ENCODE measurements around the gene TRIM38.
"Not testable (repeated sequence)": the region's sequence is repeated elsewhere in the genome, so short reads cannot be mapped to it uniquely, and the experiment has no call there.

TRIM38 gene

DNA sequence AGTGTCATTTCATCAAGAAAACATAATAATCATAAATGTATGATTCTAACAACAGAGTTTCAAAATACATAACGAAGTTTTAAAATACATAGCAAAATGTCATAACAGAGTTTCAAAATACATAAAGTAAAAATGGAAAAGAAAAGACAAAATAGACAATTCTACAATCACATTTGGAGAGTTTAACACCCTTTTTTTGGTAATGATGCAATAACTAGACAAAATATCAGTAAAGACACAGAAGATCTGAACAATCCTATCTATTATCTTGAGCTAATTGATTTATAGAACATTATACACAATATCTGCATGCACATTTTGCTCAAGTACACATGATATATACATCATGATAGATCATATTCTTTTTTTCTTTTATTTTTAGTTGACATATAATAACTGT is 18.7 kb upstream of the TRIM38 start:
- DNase-seq (ENCODE audit: low read depth) = no peak

DNA sequence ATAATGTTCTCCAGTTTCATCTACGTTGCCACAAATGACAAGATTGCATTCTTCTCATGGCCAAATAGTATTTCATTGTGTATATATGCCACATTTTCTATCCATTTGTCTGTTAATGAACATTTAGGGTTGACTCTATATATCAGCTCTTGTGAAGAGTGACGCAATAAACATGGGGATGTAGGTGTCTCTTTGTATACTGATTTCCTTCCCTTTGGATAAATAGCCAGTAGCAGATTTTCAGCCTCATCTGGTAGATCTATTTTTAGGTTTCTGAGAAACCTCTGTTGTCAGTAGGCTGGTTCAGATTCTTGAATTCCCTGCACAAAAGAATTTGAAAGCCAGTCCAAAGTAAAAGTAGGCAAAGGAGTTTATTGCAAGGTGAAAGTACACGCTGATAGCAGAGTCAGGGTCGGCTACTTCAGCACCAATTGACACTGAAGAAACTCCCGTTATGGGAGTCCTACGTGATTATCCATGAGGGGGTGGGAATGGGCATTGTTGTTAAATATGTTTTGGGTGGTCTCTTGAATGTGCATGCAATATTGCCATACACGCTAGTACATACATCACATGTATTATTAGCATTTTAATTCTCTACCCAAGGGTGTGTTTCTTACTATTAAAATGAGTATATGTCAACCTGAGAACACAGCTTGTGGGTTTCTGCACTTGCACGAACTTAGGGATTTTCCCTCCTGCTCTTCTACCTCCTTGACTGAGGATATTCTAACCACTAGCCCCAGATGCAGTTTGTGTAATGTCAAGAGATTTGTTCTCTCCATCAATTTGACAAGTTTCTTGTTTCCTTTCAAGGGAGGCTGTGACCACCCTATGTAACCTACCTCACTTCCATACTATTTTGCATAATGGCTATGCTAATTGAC is 17.7 kb upstream of the TRIM38 start:
- DNase-seq (ENCODE audit: low read depth) = no peak

DNA sequence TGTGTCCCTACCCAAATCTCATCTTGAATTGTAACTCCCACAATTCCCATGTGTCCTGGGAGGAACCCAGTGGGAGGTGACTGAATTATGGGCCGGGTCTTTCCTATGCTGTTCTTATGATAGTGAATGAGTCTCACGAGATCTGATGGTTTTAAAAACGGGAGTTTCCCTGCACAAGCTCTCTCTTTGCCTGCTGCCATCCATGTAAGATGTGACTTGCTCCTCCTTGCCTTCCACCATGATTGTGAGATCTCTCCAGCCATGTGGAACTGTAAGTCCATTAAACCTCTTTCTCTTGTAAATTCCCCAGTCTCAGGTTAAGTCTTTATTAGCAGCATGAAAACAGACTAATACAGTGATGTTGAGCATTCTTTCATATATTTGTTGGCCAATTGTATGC is 16.9 kb upstream of the TRIM38 start:
- DNase-seq (ENCODE audit: low read depth) = not testable (repeated sequence)

DNA sequence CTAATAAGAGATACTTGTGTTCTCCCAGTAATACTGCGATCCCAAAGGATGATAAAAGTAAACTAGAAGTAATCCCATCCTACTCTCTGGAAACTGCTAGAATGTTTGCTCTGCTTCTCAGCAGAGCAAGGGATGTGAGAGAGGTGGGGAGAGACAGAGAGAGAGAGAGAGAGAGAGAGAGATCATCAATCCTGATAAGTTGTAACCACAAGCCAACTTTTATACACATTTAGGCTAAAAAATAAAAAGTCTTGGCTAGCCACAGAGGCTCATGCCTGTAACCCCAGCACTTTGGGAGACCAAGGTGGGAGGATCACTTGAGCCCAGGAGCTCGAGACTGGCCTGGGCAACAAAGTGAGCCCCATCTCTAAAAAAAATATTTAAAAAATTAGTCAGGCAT is 16.0 kb upstream of the TRIM38 start:
- DNase-seq (ENCODE audit: low read depth) = no peak

DNA sequence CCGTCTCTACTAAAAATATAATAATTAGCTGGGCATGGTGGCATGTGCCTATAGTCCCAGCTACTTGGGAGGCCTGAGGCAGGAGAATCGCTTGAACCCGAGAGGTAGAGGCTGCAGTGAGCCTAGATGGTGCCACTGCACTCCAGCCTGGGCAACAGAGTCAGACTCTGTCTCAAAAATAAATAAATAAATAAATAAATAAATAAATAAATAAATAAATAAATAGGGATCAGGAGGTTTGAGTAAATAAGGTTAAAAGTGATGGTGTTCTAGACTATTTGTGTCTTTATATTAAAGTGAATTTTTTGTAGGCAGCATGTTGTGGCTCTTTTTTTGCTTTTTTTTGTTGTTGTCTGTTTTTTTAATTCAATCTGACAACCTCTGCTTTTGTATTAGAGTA is 15.1 kb upstream of the TRIM38 start:
- DNase-seq (ENCODE audit: low read depth) = not testable (repeated sequence)

DNA sequence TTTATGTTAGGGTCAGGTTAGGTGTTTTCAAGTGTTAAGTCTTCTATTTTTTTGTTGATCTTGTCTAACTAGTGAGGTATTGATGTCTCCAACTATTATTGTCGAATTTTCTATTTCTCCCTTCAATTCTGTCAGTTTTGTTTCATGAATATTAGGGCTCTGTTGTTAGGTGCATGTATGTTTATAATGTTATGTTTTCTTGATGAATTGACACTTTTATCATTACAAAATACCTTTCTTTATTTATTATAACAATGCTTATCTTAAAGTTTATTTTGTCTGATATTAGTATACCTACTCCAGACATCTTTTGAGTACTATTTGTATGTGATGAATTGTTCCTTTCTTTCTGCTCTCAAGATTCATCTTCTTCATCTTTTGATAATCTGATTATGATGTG is 12.9 kb upstream of the TRIM38 start:
- no peak for DNase-seq (ENCODE audit: low read depth)

DNA sequence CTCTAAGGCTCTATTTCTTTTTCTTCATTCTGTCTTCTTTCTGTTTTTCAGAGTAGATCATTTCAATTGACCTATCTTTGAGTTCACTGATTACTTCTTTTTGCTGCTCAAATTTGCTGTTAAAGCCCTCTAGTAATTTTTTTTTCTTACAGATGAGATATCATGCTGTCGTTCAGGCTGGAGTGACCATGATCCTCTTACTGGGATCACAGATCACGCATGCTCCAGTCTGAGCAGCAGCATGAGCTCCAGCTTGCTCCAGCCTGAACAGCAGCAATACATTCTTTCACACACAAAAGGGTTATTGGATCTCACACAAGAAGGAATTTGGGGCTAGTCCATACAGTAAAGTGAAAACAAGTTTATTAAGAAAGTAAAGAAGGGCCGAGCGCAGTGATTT is 12.3 kb upstream of the TRIM38 start:
- DNase-seq (ENCODE audit: low read depth) = no peak

DNA sequence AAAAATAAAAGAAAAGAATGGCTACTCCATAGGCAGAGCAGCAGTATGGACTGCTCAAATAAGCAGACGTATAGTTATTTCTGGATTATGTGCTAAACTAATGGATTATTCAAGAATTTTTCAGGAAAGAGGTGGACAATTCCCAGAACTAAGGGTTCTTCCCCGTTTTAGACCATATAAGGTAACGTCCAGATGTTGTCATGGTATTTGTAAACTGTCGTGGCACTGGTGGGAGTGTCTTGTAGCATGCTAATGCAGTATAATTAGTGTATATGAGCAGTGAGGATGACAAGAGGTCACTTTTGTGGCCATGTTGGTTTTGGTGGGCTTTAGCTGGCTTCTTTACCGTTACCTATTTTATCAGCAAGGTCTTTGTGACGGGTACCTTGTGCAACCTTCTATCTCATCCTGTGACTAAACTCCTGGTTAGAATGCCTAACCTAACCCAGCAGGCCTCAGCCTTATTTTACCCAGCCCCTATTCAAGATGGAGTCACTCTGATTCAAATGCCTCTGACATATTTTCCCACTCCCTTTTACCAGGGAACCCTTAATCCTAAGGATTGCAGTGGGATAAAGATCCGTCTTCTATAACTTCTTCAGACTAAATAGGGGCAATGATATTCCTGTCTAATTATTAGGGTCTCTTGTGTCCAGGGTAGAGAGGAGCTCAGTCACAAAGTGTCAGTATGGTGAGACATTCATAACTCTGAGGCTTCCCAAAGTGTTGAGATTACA is 11.1 kb upstream of the TRIM38 start:
- DNase-seq (ENCODE audit: low read depth) = no peak

DNA sequence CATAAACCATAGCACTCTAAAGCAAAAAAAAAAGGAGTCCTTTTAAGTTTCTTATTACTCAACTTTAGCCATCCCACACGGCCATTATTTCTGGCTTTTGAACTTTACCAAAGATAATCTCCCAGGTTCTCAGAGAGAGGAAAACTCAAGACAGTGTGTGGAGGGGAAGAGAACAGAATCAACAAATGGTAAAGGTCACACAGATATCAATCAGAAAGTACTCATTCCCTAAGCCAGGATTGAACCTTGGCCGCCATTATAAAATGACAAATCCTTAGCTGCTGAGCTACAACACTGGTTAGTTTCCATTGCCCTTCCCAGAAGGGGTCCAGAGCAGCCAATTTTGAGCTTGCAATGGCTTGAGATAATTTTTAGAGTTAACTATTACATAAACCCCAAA is 10.1 kb upstream of the TRIM38 start:
- no peak for DNase-seq (ENCODE audit: low read depth)

DNA sequence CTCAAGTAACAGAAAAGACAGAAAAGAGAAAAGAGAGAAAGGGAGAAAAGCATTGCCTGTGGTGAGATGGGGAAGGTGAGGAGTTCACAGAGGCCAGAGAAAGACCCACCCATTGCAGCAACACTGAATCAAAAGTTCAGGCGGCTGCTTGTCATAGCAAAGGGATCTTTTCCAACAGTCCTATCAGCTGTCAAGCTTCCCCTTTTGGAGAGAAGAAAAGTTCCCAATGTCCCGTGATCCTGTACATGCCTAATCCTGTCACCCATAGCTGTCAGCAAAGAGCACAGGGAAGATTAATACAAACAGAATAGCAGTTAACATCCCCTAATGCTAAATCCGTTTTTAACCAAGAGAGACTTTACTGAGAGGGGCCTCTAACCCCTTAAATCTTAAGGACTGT is 8.9 kb upstream of the TRIM38 start:
- DNase-seq (ENCODE audit: low read depth) = no peak

DNA sequence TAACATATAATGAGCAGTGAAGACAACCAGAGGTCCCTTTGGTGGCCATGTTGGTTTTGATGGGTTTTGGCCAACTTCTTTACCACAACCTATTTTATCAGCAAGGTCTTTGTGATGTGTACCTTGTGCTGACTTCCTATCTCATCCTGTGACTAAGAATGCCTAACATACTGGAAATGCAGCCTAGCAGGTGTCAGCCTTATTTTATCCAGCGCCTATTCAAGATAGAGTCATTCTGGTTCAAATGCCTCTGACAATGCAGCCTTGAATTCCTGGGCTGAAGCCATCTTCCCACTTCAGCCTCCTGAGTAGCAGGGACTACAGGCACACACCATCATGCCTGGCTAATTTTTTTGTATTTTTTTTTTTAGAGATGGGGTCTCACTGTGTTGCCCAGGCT is 7.8 kb upstream of the TRIM38 start:
- no peak for DNase-seq (ENCODE audit: low read depth)

DNA sequence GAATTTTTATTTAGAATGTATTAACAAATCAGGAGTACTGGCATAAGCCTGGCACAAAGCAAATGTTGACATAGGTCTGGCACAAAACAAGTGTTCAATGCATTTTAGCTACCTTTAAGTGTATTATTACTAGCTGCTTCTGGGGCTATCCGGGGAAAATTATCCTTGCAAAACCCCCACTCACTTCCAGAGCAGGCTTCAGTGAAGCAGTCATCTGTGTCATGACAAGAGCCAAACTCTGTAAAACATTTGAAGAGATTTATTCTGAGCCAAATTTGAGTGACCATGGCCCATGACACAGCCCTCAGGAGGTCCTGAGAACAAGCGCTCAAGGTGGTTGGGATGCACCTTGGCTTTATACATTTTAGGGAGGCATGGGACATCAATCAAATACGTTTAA is 6.4 kb upstream of the TRIM38 start:
- DNase-seq (ENCODE audit: low read depth) = no peak

DNA sequence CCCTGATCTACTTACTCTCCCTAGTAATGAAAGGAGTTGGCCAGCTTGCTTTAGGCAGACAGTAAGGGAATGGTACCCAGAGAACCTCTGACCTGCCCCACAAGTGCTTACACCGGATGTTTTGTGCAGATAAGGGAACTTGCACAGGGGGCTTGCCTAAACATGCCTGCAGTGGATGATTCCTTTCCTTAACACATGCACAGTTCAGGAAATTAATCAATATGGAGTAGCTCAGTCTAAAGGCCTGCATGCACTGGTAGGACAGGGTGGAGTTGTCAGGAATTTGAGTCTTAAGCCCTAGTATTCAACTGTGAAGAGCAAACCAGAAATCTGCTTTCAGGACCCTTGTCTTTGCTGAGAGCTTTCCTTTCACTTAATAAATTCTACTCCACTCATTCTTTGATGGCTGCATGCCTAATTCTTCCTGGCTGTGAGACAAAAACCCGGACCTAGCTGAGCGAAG is 3.9 kb upstream of the TRIM38 start:
- no peak for DNase-seq (ENCODE audit: low read depth)

DNA sequence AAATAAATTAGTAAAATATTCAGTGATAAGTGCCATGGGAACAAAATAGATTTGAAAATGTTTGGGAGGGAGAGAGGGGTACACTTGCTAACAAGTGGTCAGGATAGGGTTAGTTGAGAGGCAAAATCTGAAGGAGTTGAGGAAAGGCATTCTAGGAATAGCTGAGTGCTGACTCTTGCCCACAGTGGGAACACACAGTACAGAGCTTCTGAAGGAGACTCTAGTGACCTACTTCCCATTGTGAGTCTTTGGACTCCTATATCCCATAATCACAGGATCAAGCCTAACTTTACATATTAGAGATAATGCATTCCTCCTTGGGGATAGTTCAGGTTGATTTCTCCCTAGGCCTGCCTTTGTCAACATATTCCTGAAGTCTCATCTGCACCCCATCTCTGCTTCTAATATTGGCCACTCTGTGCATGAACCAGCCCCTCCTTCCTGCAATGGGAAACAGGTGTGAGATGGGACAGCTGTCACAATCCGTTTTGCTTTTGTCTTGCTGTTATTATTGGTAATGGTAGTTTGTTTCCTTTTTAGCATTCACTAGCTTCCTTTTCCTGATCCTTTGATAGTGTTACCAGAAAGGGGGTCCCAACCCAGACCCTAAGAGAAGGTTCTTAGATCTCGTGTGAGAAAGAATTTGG is 2.6 kb upstream of the TRIM38 start:
- no peak for DNase-seq (ENCODE audit: low read depth)

DNA sequence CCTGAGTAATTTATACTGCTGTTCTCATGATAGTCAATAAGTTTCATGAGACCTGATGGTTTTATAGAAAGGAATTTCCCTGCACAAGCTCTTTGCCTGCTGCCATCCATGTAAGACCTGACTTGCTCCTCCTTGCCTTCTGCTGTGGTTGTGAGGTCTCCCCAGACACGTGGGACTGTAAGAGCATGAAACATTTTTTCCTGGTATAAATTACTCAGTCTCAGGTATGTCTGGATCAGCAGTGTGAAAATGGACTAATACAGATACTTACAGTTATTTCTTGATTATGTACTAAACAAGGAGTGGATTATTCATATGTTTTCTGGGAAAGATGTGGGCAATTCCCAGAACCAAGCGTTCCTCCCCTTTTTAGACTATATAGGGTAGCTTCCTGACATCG is 1.9 kb upstream of the TRIM38 start:
- DNase-seq (ENCODE audit: low read depth) = no peak

DNA sequence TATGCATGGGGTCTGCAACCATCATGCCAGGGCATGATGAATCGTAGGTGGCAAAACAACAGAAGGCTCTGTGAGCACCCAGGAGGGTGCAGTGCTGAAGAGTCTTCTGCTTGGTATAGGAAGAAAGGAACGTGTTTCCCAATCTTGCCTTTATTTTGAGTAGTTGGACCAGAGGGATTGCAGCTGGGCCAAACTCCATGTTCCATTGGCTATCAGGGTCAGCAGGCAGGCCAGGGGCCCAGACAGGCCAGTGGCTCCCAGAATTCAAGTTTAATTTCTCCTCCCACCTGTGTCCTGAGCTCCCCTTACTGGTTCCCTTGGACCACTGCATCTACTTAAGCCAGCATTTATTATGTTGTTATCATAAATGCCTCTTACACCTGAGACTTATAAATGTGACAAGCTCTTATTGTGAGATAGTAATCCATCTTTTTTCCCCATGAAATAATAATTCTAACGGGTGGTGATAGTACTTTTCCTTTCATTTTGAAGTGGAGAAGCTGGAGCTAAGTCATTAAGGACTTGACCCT is 918 bp upstream of the TRIM38 start:
- DNase-seq (ENCODE audit: low read depth) = no peak

DNA sequence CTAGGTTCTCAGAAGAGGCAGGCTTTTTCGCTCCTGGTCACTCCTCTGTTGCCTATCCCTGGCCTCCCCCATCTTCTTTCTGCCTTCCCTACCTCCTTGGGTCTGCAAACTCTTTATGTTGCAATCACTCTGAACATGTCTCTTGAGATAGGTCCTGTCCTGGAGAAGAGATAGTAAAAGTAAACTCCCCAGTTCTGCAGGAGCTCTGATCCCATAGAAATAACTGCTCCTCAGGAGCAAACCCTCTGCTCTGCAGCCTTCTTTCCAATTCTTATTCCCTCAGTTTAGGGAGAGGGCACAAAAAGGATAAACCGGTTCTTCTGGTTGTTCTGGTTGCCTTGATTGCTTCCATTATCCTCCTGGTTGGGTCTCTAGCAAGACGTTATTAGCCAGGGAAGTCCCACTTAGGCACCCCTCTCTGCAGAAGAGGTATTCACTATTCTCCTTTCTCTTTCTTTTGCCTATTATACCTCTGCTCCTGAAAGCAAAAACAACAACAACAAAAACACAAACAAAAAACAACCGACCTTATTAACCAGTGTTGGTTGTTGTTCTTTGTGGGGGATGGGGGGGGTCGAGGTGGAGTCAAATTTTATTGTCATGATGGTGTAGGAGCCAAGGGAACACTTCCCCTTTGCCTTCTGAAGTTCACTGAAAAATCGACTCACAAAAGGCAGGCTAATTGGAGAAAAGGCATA is 973 bp downstream of the TRIM38 start:
- DNase-seq (ENCODE audit: low read depth) = no peak

DNA sequence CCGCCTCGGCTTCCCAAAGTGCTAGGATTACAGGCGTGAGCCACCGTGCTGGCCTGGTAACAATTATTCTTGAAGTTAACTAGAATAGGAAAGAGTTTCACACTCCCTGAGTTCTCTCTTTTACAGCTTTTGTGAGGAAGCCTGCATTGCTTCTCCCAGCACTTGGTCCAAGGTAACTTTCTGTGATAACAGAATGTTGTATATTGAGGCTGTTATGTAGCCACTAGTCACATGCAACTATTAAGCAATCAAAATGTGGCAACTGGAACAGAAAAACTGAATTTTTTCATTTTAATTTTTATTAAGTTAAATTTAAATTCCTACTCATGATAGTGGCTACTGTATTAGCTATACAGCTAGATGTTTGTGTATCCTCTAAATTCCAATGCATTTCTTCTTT is 2.5 kb downstream of the TRIM38 start:
- DNase-seq (ENCODE audit: low read depth) = no peak

DNA sequence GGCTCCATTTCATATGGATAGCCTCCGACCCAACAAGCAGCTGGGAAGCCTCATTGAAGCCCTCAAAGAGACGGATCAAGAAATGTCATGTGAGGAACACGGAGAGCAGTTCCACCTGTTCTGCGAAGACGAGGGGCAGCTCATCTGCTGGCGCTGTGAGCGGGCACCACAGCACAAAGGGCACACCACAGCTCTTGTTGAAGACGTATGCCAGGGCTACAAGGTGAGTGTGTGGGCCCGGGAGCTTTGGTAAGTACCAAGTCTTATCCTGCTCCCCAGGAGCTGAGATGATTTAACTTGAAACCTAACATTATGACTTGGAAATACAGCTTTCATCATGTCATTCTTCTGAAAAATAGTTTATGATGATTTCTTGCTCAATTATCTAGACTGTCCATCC is 4.1 kb downstream of the TRIM38 start:
- DNase-seq (ENCODE audit: low read depth) = no peak

DNA sequence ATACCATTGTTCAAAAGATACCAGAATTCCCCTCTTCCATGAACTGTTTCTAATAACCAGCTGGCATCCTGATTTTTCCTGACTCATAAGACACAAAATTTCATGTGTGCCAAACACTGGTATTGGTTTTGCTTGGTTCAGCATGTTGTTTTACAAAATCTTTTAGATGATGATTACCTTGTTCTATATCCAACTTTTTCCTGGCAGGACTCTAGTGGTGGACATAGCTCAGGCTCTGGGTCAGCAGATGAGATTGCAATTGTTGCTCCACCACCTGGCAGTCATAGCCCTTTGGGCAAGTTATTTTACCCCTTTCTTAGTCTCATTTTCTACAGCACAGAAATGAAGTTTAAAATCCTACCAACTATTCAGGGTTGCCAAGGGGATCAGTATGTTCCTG is 6.2 kb downstream of the TRIM38 start:
- DNase-seq (ENCODE audit: low read depth) = no peak

DNA sequence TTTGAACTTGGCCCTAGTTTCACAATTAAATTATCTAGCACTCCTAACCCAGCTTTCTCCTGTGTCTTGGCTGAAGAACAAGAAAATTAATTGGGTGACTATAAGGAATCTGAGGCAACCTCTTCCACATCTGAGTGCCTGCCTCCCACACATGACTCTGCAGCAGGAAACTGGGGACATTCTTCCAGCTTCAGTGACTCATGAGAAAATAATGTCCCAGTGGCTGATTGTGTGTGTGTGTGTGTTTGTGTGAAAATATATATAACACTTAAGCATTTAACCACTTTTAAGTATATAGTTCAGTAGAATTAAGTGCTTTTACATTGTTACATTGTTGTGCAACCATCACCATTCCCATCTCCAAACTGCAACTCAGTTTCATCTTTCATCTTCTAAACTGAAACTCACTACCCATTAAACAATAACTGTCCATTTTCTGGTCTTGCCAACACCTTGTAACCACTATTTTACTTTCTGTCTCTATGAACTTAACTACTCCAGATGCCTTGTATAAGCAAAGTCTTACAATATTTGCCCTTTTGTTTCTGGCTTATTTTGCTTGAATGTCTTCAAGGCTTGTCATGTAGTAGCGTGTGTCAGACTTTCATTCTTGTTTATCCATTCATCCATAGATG is 8.7 kb downstream of the TRIM38 start:
- no peak for DNase-seq (ENCODE audit: low read depth)

DNA sequence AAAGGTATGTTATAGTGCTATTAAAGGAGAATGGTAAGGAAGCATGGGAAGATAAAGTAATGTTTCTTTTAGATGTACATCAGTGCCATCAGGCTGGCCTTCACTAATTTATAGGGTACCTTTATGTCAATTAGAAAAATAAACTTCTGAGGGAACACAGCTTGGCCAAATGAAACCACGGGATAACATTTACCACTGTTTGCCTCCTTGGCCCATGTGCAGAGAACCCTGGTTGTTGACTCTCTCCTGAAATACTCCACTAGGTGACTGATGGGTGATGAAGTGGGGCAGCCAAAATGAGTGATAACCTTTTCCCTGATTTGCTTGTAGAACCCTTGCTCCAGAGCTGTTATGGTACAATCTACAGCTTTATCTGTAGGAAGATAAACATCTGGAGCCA is 9.5 kb downstream of the TRIM38 start:
- no peak for DNase-seq (ENCODE audit: low read depth)
